ENCODE data around the gene MEF2D.
A peak's percentile ranks its signal among the peaks of the same experiment; 100 is the strongest.

MEF2D gene

GRCh38 chr1:156523801-156524480 is 23.4 kb upstream of the MEF2D start:
- no peak for DNase-seq

- DNase-seq: no peak
Observed at GRCh38 chr1:156522443-156522970, 21.9 kb upstream of the MEF2D start.

GRCh38 chr1:156517748-156518147 is 17.2 kb upstream of the MEF2D start:
- DNase-seq: no peak

DNA sequence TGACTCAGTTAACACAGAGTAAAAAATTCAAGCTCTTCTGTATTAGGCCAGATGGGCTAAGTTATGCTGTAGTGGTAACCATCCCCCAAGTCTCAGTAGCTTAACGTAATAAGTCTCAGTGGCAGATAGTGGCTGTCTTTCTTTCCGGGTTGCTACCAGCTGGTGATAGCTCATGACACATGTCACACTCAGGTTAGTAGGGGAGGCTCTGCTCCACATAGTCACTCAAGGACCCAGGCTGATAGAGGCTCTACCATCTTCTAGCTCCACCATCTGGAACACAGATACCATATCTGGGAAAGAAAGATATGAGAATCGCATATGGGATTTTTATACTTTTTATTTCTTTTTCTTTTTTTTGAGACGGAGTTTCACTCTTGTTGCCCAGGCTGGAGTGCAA is 16.2 kb upstream of the MEF2D start:
- no peak for DNase-seq

GRCh38 chr1:156515956-156516355 is 15.4 kb upstream of the MEF2D start:
- no peak for DNase-seq

DNA sequence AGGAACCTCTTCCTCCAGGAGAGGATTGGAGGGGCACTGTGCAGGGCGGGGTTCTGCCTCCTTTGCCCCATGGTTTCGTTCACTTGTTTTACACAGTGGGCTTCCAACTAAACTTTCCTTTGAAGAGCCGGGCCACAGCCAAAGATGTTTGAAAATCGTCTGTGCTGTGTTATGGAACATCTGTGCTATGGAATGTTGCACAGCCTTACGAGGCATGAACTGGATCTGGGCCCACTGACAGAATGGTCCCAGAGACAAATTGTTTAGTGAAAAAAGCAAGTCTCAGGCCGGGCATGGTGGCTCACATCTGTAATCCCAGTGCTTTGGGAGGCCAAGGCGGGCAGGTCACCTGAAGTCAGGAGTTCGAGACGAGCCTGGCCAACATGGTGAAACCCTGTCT is 12.6 kb upstream of the MEF2D start:
- DNase-seq: no peak

- no peak for DNase-seq
Observed at GRCh38 chr1:156511644-156512043, 11.1 kb upstream of the MEF2D start.

DNA sequence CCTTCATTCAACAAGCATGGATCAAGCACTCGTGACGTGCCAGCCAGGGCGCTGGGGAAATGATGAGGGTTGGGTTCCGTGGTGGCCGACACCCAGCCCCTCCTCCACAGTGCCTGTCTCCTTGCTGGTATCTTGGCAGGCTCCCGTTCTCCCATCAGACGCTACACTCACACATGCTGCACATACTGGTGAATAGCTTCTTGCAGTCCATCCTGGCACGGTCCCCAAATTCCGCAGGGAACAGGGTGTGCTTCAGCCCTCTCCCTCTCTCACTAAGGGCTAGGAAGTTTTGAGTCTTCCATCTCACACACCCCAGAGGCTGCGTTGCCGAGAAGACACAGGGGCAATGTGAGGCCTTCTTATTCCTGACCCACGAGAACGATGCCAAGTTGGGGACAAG is 10.1 kb upstream of the MEF2D start:
- no peak for DNase-seq

DNA sequence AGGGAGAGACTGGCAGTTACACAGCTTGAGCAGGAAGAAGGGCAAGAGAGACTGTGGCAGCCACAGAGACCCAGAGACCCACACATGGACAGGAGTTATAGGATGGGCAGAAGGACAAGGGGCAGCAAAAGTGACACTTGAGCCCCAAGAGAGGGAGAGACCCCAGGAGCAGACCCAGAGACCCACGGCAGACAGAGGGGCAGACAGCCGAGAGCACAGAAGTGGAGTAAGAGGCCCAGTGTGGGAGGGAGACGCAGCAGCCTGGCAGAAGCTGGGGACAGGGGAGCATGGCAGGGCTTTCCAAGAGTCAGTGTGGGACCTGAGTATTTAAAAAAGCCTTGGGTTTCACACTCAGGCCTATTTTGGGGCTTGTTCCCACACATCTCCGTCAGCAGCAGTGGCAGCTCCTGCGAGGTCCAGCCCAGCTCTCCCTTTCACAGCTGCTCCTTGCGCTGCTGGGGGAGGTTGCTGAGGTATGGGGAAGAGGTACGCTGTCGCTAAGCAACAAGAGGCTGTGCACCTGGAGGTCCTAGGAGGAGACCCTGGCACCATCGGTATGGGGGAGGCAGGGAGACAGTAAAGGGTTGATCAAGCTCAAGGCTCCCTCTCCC is 9.0 kb upstream of the MEF2D start:
- no peak for DNase-seq

DNA sequence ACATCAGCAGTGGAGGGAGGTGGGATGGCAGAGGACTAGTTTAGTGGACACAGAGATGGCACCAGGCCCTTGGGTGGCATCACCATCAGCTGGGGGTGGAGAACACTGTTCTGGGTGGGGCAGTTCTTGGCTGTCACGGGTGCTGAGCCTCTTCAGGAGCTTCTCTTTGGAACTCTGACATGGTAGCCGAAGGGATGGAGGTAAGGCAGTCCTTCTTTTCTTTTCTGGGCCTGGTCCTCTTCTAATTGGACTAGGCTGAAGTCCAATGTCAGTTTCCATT is 8.3 kb upstream of the MEF2D start:
- no peak for DNase-seq

DNA sequence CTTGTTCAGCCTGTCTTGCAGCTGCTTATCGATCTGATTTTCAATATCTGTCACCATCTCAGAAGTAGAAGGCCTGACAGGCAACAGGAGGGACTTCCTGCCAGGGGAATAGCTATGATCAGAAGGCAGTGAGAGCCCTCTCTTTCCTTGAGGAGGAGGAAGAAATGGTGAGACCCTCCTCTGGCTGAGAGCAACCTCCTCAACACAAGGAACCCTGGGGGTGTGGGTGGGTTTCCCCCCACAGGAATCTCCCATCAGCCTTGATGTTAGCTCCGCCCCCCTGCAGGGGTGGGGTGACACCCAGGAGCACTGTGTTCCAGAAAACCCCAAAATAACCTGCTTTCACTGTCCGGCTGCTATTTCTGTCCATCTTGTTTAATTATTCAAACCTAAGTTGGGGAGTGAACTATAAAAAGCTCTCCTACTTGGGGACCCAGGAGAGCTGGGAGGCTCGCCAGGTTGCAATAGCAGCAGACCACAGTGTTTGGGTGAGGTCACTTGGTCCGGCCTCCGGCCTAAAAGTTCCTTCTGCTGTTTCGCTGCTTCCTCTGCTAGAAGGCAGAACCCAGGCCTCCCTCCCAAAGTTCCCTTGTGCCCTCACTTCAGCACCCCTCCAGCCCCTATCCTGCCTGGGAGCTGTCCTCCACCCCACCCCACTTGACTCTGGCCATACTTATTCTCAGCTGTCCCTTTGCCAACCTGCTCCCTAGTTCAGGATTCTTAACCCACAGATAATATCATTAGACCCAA is 7.8 kb upstream of the MEF2D start:
- DNase-seq: no peak

DNA sequence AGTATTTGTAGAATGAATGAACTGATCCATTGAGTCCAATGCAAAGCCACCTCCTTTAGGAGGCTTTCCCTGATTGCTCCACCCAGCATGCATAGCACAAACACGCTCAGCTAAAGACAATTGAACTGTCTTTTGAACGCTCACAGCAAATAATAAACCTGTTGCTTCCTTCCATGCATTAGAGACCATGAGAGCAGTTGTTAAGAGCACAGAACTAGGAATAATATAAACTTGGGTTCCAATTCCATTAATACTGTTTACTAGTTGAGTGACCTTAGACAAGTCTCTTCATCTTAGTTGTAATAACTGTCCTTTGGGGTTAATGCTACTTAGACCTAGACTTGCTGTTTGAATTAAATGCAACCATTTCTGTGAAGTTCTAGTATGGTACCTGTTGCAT is 5.9 kb upstream of the MEF2D start:
- no peak for DNase-seq

GRCh38 chr1:156505679-156506298 is 5.2 kb upstream of the MEF2D start:
- no peak for DNase-seq

- peak; percentile 60 for DNase-seq
Observed at GRCh38 chr1:156504821-156505678, 4.5 kb upstream of the MEF2D start.

DNA sequence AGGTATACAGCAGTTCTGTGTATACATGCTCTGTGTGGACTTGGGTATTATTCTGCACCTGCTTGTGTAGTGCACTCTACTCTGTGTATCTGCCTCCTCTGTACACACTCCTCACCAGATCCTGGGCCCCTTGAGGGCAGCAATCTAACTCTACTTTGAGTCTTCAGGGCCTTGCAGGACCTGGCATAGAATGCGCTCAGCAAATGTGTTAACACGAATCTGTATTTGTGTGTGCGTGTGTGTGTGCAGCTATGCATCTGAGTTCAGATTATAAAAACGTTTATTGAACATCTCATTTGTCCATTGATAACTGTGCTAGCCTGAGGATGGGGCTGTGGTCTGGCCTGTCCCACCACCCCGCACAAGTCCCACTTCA is 3.9 kb upstream of the MEF2D start:
- DNase-seq: no peak

GRCh38 chr1:156503698-156504437 is 3.3 kb upstream of the MEF2D start:
- DNase-seq: no peak

DNA sequence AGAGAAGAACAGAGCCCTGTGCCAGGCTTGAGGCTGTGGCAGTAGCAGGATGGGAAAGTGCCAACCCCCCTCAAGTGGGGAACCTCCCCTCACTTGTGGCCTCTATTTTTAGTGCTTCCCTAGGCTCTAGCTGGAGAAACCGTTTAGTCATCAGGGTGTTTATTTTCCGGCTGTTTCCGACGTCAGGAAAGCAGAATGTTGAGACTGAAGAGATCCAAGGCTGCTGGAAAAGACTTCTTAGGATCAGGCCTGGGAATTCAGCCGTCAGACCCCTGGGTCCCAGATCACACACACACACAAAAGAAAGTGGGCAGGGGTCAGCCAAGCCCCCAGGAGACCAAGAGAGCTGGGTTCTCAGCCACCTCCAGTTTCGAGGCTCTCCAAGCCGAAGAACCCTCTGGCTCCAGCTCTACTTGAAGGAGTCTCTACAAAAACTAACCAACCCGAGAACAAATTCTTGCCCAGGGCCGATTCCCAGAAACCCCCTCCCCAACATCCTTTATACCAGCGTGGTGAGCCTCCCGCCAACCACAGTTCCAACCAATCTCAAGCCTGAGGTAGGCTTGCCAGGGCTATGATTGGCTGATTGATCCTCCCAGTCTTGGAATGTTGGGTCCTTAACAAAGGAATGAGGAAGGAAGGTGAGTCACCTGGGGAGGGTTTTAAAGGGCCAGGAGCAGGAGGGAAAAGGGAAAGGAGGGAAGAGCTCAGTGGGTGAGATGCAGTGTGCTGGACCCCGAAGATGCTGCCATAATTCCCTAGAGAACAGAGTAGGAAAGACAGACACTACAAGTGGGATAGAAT is 2.5 kb upstream of the MEF2D start:
- DNase-seq: no peak

- DNase-seq: no peak
Observed at GRCh38 chr1:156502391-156502893, 1.9 kb upstream of the MEF2D start.

GRCh38 chr1:156500793-156501506 is 375 bp upstream of the MEF2D start:
- peak; percentile 57 for DNase-seq

DNA sequence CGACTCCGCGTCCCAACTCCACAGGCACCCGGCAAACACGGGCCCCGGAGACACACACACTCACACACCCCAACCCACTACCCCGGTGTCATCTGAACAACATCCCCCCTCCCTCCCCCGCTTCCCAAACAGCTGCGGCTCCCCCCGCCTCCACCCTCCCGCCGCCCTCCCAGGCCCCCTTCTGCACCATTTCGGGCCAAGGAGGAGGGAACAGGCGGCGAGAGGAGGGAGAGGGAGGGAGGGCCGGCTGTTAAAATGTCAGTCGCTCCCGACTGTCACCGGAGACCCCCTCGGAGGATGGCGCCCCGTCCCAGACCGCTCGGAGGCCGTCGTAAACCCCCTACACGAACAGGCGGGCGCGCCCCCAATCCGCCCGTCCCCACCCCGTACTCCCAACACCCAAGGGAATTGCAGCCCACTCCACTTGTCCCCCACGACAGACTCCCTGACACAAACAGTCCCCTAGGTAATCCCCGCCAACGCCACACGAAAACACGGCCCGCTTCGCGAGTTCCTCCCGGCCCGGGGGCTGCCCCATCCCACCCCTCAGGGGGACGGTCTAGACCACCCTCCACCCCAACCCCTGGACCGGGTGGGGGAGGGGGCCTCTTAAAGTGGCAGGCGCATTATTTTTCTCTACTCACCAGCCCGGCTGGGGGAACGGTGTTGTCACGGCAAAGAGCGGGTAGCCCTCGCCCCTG is 583 bp downstream of the MEF2D start:
- no peak for DNase-seq

All from NCI-H524 treated with DMSO at 0.1 percent for 48 hours (cell line).